ENCODE measurements around the gene YWHAH.

Gene YWHAH

DNA sequence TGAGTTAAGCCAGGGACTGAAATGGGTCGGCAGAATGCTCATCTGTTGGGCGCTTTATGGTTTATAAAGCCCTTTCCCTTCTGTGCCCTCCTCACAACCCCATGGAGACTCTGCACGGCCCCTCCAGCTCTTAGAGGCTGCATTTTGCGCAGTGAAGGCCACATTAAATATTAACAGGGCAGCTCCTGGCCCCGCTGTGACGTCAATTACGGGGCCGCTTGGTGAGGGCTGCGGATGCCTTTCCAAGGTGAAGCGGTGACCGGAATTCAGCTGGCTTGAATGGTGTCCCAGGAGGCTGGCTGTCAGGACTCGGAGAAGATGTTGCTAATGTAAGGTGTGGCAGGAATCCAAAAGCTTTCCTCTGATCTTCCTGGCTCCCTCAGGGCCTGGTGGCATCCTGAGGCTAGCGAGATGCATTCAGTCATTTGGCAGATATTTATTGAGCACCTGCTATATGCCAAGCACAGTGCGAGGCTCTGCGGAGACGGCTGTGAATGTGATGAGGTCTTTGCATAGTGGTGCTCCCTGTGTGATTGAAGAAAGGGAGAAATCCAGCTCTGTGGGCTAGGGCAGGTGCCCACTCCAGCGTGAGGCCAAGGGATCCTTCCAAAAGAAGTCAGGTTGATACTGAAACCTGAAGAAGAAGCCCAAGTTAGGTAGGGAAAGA, 10.4 kb upstream of the YWHAH start:
- H3K4me1 Mint-ChIP-seq (ENCODE audit: low read depth) = no peaks in the 10 kb centered on the region
- no peak overlapping the region for H3K27ac Mint-ChIP-seq
- H3K4me3 Mint-ChIP-seq = no peak overlapping the region
- no peaks in the 10 kb centered on the region for H3K9me3 Mint-ChIP-seq (ENCODE audit: low read depth)
- H3K36me3 Mint-ChIP-seq = no peaks in the 10 kb centered on the region
- peaks cover 2% of the 10 kb centered on the region for H3K27me3 Mint-ChIP-seq

DNA sequence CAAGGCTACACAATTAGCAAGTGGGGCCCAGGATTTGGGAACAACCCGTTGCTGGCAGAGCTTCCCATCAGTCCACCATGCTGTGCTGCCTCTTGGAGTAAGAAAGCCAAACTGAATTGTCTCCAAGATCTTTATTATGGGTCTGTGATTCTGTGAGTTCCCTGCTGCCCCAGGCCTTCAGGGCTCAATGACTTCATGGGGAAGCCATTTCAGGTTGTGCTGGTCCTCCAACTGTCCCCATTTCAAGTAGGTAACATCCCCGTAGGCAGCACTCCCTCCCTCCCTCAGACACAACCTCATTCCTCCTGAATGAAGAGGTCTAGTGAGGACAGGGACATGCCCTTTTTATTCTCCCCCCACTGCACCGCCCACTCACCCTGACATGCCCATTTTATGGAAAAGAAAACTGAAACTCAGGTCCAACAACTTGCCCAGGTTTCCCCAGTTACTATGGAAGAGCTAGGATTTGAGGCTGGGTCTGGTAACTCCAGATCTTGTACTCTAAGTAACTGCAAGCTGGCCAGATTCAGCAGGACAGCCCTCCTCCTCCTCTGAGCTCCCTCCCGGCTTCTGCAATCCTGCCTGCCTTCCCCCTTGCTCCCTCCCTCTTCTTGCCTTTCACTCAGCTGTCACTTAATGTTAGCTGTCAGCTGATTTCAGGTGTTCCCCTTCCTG, 8.2 kb upstream of the YWHAH start:
- Mint-ChIP-seq H3K27me3 (no peaks in the 10 kb centered on the region), H3K36me3 (no peaks in the 10 kb centered on the region), H3K4me3 (no peak overlapping the region), H3K9me3 (ENCODE audit: low read depth) (no peaks in the 10 kb centered on the region), H3K4me1 (ENCODE audit: low read depth) (no peaks in the 10 kb centered on the region), H3K27ac (no peak overlapping the region)

DNA sequence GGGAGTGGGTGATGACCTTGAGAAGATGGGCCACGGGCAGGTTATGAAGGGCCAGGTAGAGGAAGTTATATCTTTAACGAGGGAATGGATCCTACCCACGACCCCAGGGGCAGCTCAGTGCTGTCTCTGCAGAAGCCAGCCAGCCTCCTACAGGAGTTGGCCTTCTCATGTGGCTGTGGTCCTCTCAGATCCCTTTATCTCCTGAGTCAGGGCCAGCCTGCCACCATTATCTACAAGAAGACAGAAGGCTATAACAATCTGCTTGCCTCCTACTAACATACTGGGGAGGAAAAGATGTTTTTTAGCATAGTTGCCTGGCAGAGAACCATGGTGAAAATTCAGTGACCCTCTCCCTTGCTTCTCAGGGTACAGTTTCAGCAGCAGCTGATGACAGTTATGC, 7.0 kb upstream of the YWHAH start:
- Mint-ChIP-seq H3K27me3 (no peaks in the 10 kb centered on the region), H3K4me3 (no peak overlapping the region), H3K4me1 (ENCODE audit: low read depth) (peaks cover 4% of the 10 kb centered on the region), H3K9me3 (ENCODE audit: low read depth) (no peaks in the 10 kb centered on the region), H3K36me3 (no peaks in the 10 kb centered on the region), H3K27ac (no peak overlapping the region)

DNA sequence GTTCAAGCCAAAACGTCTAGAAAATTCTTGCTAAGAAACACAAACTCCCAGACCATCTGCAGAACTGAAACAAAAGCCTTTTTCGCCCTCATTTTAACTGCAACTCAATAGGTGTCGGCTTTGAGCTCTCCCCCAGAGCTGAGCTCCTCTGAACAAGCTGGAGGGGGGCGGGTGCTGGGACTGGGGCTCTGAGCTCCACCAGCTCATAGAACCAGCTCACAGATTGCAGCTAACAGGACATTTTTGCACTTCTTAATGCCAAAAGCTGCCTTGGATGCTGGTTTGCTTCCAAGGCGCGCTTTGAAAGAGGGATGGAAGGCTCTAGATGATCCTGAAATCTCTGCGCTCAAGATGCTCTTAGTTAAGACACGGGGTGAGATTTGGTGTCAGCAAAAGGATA, 6.0 kb upstream of the YWHAH start:
- Mint-ChIP-seq H3K4me3 (no peak overlapping the region), H3K4me1 (ENCODE audit: low read depth) (peaks cover 13% of the 10 kb centered on the region), H3K27me3 (no peaks in the 10 kb centered on the region), H3K27ac (no peak overlapping the region), H3K36me3 (no peaks in the 10 kb centered on the region), H3K9me3 (ENCODE audit: low read depth) (no peaks in the 10 kb centered on the region)

DNA sequence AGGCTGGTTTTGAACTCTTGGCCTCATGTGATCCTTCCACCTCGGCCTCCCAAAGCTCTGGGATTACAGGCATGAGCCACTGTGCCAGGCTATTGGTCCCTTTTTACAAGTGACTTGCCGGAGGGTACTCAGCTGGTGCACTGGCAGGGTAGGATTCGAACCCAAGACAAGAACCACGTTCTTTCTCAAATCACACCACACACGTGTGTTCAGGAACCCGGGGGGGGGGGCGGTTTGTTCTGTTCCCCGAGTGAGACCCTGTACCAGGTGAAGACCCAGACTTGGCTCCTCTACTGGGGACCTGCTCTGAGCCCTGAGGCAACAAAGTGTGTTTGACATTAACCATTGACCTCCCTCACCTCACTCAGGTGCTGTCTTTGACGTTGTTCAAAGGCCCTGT, 3.8 kb upstream of the YWHAH start:
- peaks cover 19% of the 10 kb centered on the region for H3K4me1 Mint-ChIP-seq (ENCODE audit: low read depth)
- no peaks in the 10 kb centered on the region for H3K27me3 Mint-ChIP-seq
- no peaks in the 10 kb centered on the region for H3K9me3 Mint-ChIP-seq (ENCODE audit: low read depth)
- H3K27ac Mint-ChIP-seq = no peak overlapping the region
- H3K4me3 Mint-ChIP-seq = no peak overlapping the region
- H3K36me3 Mint-ChIP-seq = no peaks in the 10 kb centered on the region

DNA sequence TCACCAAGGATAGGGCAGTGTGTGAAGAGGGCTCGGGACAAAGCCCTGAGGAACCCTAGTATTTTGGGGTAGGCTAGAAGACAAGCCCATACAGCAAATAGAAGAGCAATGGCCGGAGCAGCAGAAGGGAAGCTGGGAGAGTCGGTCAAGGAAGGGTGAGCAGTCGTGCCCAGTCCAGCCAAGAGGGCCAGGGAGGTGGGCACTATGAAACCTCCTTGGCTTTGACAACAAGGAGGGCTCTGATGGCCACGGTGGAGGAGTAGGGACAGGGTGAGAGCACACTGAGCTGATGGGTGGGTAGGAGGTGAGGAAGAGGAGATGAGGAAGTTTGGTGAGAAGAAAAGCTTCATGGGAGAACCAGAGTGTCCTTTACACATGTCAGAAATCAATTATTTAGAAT, 2.2 kb upstream of the YWHAH start:
- Mint-ChIP-seq H3K4me3 (peak overlapping the region; percentile 59), H3K27ac (peak overlapping the region; percentile 88)

DNA sequence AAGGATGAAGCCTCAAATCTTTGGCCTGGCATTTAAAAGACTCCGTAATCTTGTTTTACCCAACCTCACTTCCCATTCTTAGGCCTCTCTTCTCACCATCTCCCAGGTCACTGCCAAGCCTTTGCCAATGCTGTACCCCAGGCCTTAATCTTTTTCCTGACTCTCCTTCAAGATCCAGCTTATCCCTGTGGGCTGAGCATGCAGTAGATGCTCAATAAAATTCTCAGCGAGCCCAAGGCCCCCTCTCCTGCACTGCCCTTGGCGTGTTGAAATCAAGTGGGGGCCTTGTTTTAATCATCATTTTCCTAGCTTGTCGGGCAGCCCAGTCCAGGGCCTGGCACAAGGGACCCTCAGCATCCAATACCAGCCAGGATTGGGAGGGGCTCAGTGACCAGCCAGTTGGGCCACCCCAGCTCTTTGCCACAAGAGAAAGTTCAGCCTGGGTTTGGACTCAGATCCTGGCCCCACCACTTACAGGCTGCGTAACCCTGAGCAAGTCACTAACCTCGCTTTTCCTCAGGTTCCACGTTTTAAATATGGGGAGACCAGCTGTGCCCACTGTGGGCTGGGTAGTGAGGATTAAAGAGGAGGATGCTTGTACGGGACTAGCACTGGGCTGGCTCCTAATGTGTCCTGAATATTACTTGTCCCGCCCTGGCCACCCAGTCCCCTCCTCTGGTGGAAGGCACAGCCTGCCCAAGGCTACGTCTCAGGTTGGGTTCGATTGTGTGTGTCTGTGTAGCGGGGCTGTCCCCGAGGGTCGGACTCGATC, 943 bp upstream of the YWHAH start:
- Mint-ChIP-seq H3K27ac (peak overlapping the region; percentile 88), H3K4me3 (peak overlapping the region; percentile 88), H3K4me1 (ENCODE audit: low read depth) (peaks cover 27% of the 10 kb centered on the region), H3K36me3 (peaks cover under 1% of the 10 kb centered on the region), H3K27me3 (no peaks in the 10 kb centered on the region), H3K9me3 (ENCODE audit: low read depth) (no peaks in the 10 kb centered on the region)

More for the DNA sequence above, 2.2 kb upstream of the YWHAH start:
- H3K27me3 Mint-ChIP-seq = no peaks in the 10 kb centered on the region
- H3K36me3 Mint-ChIP-seq = no peaks in the 10 kb centered on the region
- H3K9me3 Mint-ChIP-seq (ENCODE audit: low read depth) = no peaks in the 10 kb centered on the region
- peaks cover 21% of the 10 kb centered on the region for H3K4me1 Mint-ChIP-seq (ENCODE audit: low read depth)

DNA sequence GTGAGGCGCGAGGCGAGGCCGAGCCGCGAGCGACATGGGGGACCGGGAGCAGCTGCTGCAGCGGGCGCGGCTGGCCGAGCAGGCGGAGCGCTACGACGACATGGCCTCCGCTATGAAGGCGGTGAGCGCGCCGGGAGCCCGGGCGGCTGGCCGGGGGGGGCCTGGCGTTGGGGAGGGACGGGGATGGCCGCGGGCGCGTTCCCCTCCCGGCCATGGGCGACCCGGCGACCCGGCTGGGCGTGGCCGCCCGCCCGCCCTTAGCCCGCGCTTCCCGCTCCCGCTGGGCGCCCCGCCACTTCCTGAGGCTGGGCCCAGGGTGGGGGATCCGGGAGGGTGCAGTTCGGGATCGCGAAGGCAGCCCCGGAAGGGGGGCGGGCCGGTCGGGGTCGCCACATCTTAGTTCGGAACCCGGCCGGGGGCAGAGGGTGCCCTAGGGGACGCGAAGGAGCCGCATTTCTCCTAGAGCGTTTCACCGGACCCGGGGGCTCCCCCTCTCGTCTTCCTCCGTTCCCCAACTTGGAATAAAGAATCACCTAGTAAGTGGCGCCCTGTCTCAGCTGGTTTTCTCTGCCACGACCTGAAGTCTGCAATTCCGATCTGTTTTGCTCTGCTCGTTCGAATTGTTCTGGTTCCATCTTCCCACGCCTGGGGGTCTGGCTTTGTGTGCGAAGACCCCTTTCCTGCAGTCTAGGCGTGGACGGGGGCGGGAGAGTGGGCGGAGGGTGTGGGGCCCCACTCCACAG, 536 bp downstream of the YWHAH start:
- no peaks in the 10 kb centered on the region for H3K27me3 Mint-ChIP-seq
- H3K27ac Mint-ChIP-seq = no peak overlapping the region
- H3K4me3 Mint-ChIP-seq = no peak overlapping the region
- peaks cover 27% of the 10 kb centered on the region for H3K4me1 Mint-ChIP-seq (ENCODE audit: low read depth)
- peaks cover 2% of the 10 kb centered on the region for H3K36me3 Mint-ChIP-seq
- no peaks in the 10 kb centered on the region for H3K9me3 Mint-ChIP-seq (ENCODE audit: low read depth)

DNA sequence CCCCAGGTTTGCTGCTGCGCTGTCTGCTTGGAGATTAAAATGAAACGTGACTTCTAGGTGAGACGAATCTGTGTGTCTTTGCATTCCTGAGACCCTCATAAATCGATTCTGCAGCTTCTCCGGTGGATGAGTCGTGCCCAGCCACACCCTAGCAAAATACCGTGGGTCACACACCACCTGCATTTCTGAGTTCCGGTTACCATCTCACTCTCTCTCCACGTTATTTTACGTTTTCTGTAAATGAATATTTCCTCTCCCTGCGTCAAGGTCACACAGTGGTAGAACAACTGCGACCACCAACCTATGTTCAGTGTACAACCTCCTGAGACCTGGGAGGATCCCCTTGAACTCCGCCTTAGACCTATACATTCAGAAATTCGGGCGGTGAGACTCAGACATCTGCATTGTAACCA, 1.1 kb downstream of the YWHAH start:
- Mint-ChIP-seq H3K27ac (no peak overlapping the region), H3K4me3 (no peak overlapping the region), H3K36me3 (peaks cover 4% of the 10 kb centered on the region), H3K4me1 (ENCODE audit: low read depth) (peaks cover 27% of the 10 kb centered on the region), H3K9me3 (ENCODE audit: low read depth) (no peaks in the 10 kb centered on the region), H3K27me3 (no peaks in the 10 kb centered on the region)

DNA sequence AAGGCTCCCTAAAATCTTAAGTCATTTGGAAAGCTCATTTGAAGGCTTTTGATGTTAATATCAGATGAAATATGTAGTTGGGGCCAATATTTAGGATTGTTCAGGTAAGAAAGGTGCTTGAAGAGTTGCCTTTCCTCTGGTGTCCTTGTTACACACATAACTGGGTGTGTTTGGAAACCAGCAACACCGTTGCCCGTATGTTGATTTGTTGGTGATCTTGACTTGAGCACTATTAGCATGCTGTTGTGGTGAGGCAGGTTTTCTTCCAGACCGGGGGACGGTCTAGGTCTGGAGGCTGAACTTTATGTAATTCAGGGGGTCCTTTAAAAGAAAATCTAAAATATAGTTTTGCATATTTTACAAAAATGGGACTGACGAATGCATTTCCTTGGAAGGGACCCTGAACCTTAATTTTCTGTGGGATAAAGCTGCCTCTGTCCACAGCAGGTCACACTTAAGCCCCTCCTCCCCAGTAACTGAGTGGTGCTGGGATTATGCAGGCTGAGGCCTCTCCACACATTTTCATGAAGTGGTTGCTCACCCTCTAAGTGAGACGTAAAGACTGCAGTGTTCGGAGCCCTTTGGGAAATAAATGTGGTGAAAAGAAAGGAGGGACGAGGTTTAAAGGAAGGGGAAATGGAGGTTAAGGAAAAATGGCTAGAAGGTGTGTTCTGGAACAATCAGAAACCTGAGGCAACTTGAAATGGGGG, 1.8 kb downstream of the YWHAH start:
- Mint-ChIP-seq H3K36me3 (peaks cover 4% of the 10 kb centered on the region), H3K4me1 (ENCODE audit: low read depth) (peaks cover 29% of the 10 kb centered on the region), H3K27ac (no peak overlapping the region), H3K9me3 (ENCODE audit: low read depth) (no peaks in the 10 kb centered on the region), H3K27me3 (no peaks in the 10 kb centered on the region), H3K4me3 (no peak overlapping the region)

DNA sequence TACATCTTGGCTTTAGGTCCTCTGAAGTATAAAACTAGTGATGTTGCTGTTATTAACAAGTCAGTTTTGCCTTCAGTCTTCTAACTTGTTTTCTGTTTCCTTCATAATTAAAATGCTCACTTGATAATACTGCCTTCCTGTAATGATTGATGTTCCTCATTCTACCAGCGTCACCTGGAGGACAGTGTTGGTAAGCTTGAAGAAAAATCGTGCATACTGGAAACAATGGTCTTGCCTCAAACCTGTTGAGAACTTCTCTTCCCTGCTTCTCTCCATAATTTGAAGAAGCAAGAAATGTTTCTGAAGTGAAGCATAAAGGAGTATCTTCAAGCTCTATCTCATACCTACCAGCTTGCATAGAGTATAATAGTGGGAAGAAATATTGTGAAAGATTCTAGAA, 3.0 kb downstream of the YWHAH start:
- H3K4me3 Mint-ChIP-seq = peak overlapping the region; percentile 36
- H3K9me3 Mint-ChIP-seq (ENCODE audit: low read depth) = no peaks in the 10 kb centered on the region
- peaks cover 4% of the 10 kb centered on the region for H3K36me3 Mint-ChIP-seq
- peaks cover 36% of the 10 kb centered on the region for H3K4me1 Mint-ChIP-seq (ENCODE audit: low read depth)
- H3K27me3 Mint-ChIP-seq = no peaks in the 10 kb centered on the region
- H3K27ac Mint-ChIP-seq = peak overlapping the region; percentile 19

DNA sequence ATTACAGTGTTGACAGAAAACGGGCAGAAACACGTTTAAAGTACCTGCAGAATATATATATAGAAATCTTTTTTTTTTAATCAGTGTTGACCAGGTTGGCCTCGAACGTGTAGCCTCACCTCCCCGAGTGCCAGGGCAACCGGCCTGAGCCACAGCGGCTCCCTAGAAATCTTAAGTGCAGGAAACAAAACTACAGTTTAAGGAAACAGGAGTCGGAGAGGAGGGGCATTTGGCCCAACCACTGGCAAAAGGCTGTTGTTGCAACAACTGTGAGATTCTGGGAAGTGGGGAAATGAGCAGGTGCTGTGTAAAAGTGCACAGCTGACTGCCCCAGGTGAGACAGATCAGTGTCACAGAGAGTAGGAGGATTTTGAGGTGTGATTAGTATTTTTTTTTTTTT, 3.7 kb downstream of the YWHAH start:
- Mint-ChIP-seq H3K4me3 (no peak overlapping the region), H3K27ac (no peak overlapping the region), H3K4me1 (ENCODE audit: low read depth) (peaks cover 37% of the 10 kb centered on the region), H3K9me3 (ENCODE audit: low read depth) (no peaks in the 10 kb centered on the region), H3K27me3 (no peaks in the 10 kb centered on the region), H3K36me3 (peaks cover 4% of the 10 kb centered on the region)

DNA sequence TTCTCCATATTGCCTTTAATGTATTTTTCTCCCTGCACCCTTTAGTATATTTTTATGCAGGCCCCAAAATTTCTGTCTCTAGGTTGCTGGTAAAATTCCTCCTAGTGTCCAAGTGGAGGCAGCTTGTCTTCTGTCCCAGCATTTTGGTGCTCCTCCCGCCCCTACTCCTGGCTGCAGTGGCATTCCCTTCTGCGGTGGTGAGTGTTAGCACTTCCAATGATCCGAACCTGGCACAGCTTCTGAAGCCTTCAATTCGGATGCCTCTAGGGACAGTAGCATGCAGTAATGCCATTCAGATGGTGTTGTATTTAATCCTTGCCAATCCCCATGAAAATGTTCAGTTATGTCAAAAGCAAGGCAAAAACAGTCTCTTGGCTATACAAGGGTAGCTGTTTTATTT, 5.9 kb downstream of the YWHAH start:
- Mint-ChIP-seq H3K36me3 (peaks cover 8% of the 10 kb centered on the region), H3K27me3 (no peaks in the 10 kb centered on the region), H3K4me1 (ENCODE audit: low read depth) (peaks cover 50% of the 10 kb centered on the region), H3K9me3 (ENCODE audit: low read depth) (no peaks in the 10 kb centered on the region), H3K27ac (no peak overlapping the region), H3K4me3 (no peak overlapping the region)
